ENCODE results near the gene MAP3K13.
"Not testable (repeated sequence)": the region's sequence is repeated elsewhere in the genome, so short reads cannot be mapped to it uniquely, and the experiment has no call there.

The MAP3K13 gene

GRCh38 chr3:185342459-185343174 lies 20.3 kb upstream of the MAP3K13 start:
- no peak for DNase-seq

- no peak for DNase-seq
These were observed 15.5 kb upstream of the MAP3K13 start for GRCh38 chr3:185347399-185347798.

GRCh38 chr3:185350841-185351240 lies 12.1 kb upstream of the MAP3K13 start:
- no peak for DNase-seq

GRCh38 chr3:185351396-185351795 lies 11.5 kb upstream of the MAP3K13 start:
- no peak for DNase-seq

GRCh38 chr3:185353225-185353624 lies 9.7 kb upstream of the MAP3K13 start:
- no peak for DNase-seq

- DNase-seq = peak; percentile 52
These were observed 8.9 kb upstream of the MAP3K13 start for GRCh38 chr3:185353823-185354614.

- no peak for DNase-seq
These were observed 6.4 kb upstream of the MAP3K13 start for GRCh38 chr3:185356499-185356898.

GRCh38 chr3:185361920-185362319 lies 1.0 kb upstream of the MAP3K13 start:
- DNase-seq = no peak

- no peak for DNase-seq
These were observed 797 bp downstream of the MAP3K13 start for GRCh38 chr3:185363662-185364203.

- DNase-seq = no peak
These were observed 2.5 kb downstream of the MAP3K13 start for GRCh38 chr3:185365291-185366073.

GRCh38 chr3:185366074-185366335 lies 3.1 kb downstream of the MAP3K13 start:
- no peak for DNase-seq

- no peak for DNase-seq
These were observed 4.0 kb downstream of the MAP3K13 start for GRCh38 chr3:185366913-185367312.

GRCh38 chr3:185370349-185370748 lies 7.4 kb downstream of the MAP3K13 start:
- DNase-seq = not testable (repeated sequence)

- no peak for DNase-seq
These were observed 8.6 kb downstream of the MAP3K13 start for GRCh38 chr3:185371306-185372074.

- DNase-seq = no peak
These were observed 18.6 kb downstream of the MAP3K13 start for GRCh38 chr3:185381320-185382058.

GRCh38 chr3:185382154-185382553 lies 19.2 kb downstream of the MAP3K13 start:
- DNase-seq = no peak

GRCh38 chr3:185386515-185386914 lies 23.6 kb downstream of the MAP3K13 start:
- not testable (repeated sequence) for DNase-seq

GRCh38 chr3:185387646-185388045 lies 24.7 kb downstream of the MAP3K13 start:
- no peak for DNase-seq

GRCh38 chr3:185393055-185393454 lies 30.1 kb downstream of the MAP3K13 start:
- no peak for DNase-seq

- no peak for DNase-seq
These were observed 34.7 kb downstream of the MAP3K13 start for GRCh38 chr3:185397676-185398075.

- no peak for DNase-seq
These were observed 37.1 kb downstream of the MAP3K13 start for GRCh38 chr3:185399737-185400667.

Measured in activated gamma-delta T cell treated with Interleukin-2 at 50 U/mL for 16 hours (primary cell).